SU-DHL-6 (cell line): ENCODE data around the gene DIAPH1.

ENCODE experiments used
- EZH2phosphoT487 ChIP-seq: fragments of 200-600 bp; sonication (generic), shearing (Covaris generic); conservative IDR thresholded peaks from 2 replicates; pipeline ENCODE4 v1.6.1; 2018; ENCODE audit warnings: mild to moderate bottlenecking, antibody characterized with exemption, low read length, moderate library complexity, mixed read lengths
- TF ChIP-seq, protein P1 (sequence below): fragments of 200-600 bp; sonication (generic); IDR thresholded peaks from one replicate; pipeline ENCODE4 v1.5.1; 2017; ENCODE audit warnings: antibody characterized with exemption, mild to moderate bottlenecking, low read length, moderate library complexity; ENCODE audit not compliant: insufficient read depth, poor library complexity, severe bottlenecking

DNA sequence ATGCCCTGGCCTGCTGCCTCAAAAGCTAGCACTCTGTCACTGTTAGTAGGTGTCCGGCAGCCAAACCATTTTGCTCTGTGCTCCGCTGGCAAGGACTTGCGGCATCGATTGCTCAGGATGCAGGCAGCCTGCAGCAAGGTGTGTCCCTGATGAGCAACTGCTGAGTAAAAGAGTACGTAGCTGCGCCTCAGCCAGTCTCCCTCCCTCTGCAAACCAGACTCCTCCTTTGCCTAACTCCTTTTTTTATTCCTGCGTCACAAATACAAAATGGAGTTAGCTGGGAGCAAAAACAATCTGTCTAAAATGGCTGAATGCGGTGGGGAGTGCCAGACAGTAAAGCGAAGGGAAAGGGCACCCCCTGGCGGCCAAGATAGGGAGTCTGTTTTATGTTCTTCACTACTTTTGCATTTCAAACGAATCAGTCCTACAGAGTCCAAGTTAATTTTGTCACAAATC lies 61.1 kb downstream of the DIAPH1 start:
- TF ChIP-seq, protein P1, sequence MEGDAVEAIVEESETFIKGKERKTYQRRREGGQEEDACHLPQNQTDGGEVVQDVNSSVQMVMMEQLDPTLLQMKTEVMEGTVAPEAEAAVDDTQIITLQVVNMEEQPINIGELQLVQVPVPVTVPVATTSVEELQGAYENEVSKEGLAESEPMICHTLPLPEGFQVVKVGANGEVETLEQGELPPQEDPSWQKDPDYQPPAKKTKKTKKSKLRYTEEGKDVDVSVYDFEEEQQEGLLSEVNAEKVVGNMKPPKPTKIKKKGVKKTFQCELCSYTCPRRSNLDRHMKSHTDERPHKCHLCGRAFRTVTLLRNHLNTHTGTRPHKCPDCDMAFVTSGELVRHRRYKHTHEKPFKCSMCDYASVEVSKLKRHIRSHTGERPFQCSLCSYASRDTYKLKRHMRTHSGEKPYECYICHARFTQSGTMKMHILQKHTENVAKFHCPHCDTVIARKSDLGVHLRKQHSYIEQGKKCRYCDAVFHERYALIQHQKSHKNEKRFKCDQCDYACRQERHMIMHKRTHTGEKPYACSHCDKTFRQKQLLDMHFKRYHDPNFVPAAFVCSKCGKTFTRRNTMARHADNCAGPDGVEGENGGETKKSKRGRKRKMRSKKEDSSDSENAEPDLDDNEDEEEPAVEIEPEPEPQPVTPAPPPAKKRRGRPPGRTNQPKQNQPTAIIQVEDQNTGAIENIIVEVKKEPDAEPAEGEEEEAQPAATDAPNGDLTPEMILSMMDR = peak; percentile 83
- TF ChIP-seq EZH2phosphoT487 = no peak
